C4-2B (cell line): Measurements from ENCODE around the gene REPIN1.

ENCODE experiments used
- H3K27ac ChIP-seq: fragments of 450-650 bp; 2 replicates; pipeline ENCODE4 v1.5.1; 2017
- CTCF ChIP-seq: fragments of 450-650 bp; conservative IDR thresholded peaks from 2 replicates; pipeline ENCODE4 v1.5.1; 2017; ENCODE audit warnings: mild to moderate bottlenecking
- ZFX ChIP-seq: fragments of 450-650 bp; IDR thresholded peaks from 2 replicates; pipeline ENCODE4 v1.6.1; 2017

The REPIN1 gene

GRCh38 chr7:150334108-150334507, 34.5 kb upstream of the REPIN1 start:
- H3K27ac ChIP-seq, result no peak overlapping the region
- TF ChIP-seq ZFX (no peak), CTCF (no peak)

- no peak overlapping the region for H3K27ac ChIP-seq
- TF ChIP-seq CTCF (no peak), ZFX (no peak)
Measured at GRCh38 chr7:150335108-150335773, 33.4 kb upstream of the REPIN1 start.

GRCh38 chr7:150335774-150336112, 32.9 kb upstream of the REPIN1 start:
- no peak overlapping the region for H3K27ac ChIP-seq
- TF ChIP-seq ZFX (no peak), CTCF (no peak)

- H3K27ac ChIP-seq, result no peak overlapping the region
- no peak for TF ChIP-seq ZFX
Measured at GRCh38 chr7:150336746-150337145, 31.9 kb upstream of the REPIN1 start.

GRCh38 chr7:150337179-150337578, 31.4 kb upstream of the REPIN1 start:
- no peak overlapping the region for H3K27ac ChIP-seq
- TF ChIP-seq ZFX, result no peak
- no peak for TF ChIP-seq CTCF

GRCh38 chr7:150337659-150338081, 31.0 kb upstream of the REPIN1 start:
- no peak overlapping the region for H3K27ac ChIP-seq
- TF ChIP-seq CTCF (no peak), ZFX (no peak)

GRCh38 chr7:150338166-150338829, 30.3 kb upstream of the REPIN1 start:
- TF ChIP-seq ZFX (no peak), CTCF (no peak)
- no peak overlapping the region for H3K27ac ChIP-seq

GRCh38 chr7:150339409-150339809, 29.2 kb upstream of the REPIN1 start:
- TF ChIP-seq ZFX (no peak), CTCF (no peak)
- H3K27ac ChIP-seq, result no peak overlapping the region
